Transverse colon (tissue), 4 donors: ENCODE results near the gene NDC80.

Experiments used
- CTCF ChIP-seq, 5 experiments: fragments of 200-600 bp in 3 of 5; fragments of 450-650 bp in 2 of 5; sonication (generic) in 3 of 5; IDR thresholded peaks; 1 replicate in 2 of 5; 2 replicates in 3 of 5; pipeline ENCODE4 v1.5.1; 2016 to 2017; ENCODE audit warnings: antibody characterized with exemption in 5 of 5, inconsistent platforms in 3 of 5, mild to moderate bottlenecking in 2 of 5, moderate library complexity in 1 of 5
- EP300 ChIP-seq: sonication (generic); formaldehyde crosslinking; IDR thresholded peaks from one replicate; pipeline ENCODE4 v1.6.1; 2017; ENCODE audit warnings: antibody characterized with exemption, low read depth
- POLR2A ChIP-seq: fragments of 450-650 bp; IDR thresholded peaks from one replicate; pipeline ENCODE4 v1.6.1; 2016; ENCODE audit warnings: antibody characterized with exemption, mild to moderate bottlenecking, moderate library complexity
- POLR2AphosphoS5 ChIP-seq, 3 donors: sonication (generic); formaldehyde crosslinking; IDR thresholded peaks; one replicate each; pipeline ENCODE4 v1.6.1; 2016; ENCODE audit warnings: antibody characterized with exemption in 3 of 3

GRCh38 chr18:2549462-2549861 is 21.9 kb upstream of the NDC80 start:
- no peak for TF ChIP-seq CTCF (IDR thresholded peaks at IDR 0.05)
- no peak for TF ChIP-seq POLR2A
- TF ChIP-seq POLR2AphosphoS5 (IDR thresholded peaks at IDR 0.05) = no peak
- no peak for TF ChIP-seq EP300
